Keratinocyte (primary cell): ENCODE data around the gene MCM6. TPM values are rescaled to one million over a fixed set of nuclear protein-coding genes. Genes with fewer than 3 reads are reported as not detected.

ENCODE experiments used
- DNase-seq: peaks from one replicate; pipeline ENCODE4 v3.0.0-alpha.2; 2011; ENCODE audit warnings: low read depth, missing footprints, low spot score
- FAIRE-seq: peaks from 2 replicates; lab custom pipeline; 2011; peaks lifted over from hg19 to GRCh38; lab: Jason Lieb, UNC
- H2AFZ ChIP-seq: 2 replicates; pipeline ENCODE4 v1.6.0; 2012; ENCODE audit warnings: low read length, control low read depth, inconsistent platforms; ENCODE audit not compliant: control insufficient read depth
- H3K27ac ChIP-seq: 2 replicates; pipeline ENCODE4 v1.5.1; 2011; ENCODE audit warnings: low read length; ENCODE audit not compliant: control insufficient read depth, insufficient read depth
- H3K27me3 ChIP-seq: 3 replicates; pipeline ENCODE4 v1.6.0; 2011; ENCODE audit warnings: low read length; ENCODE audit not compliant: control insufficient read depth, insufficient read depth; ENCODE audit errors: extremely low read depth
- H3K36me3 ChIP-seq, 2 experiments: 2 replicates in 1 of 2; 3 replicates in 1 of 2; pipeline ENCODE4 v1.5.1; 2011; ENCODE audit warnings: low read length in 2 of 2, mild to moderate bottlenecking in 1 of 2; ENCODE audit not compliant: control insufficient read depth in 2 of 2, insufficient read depth in 2 of 2; ENCODE audit errors: extremely low read depth in 1 of 2
- H3K4me1 ChIP-seq: 3 replicates; pipeline ENCODE4 v1.5.1; 2011; ENCODE audit warnings: low read length; ENCODE audit not compliant: control insufficient read depth, insufficient read depth; ENCODE audit errors: extremely low read depth
- H3K4me2 ChIP-seq: 3 replicates; pipeline ENCODE4 v1.6.0; 2011; ENCODE audit warnings: low read depth, low read length; ENCODE audit not compliant: control insufficient read depth, insufficient read depth; ENCODE audit errors: extremely low read depth
- H3K4me3 ChIP-seq, 3 experiments: fragments of 200-600 bp in 1 of 3; sonication (generic) in 1 of 3; 2 replicates in 2 of 3; 3 replicates in 1 of 3; pipeline ENCODE4 v1.5.1; 2011 to 2016; ENCODE audit warnings: low read length in 3 of 3, mild to moderate bottlenecking in 3 of 3, control low read depth in 2 of 3, inconsistent platforms in 1 of 3, low read depth in 1 of 3, mixed read lengths in 1 of 3, mixed run types in 1 of 3, moderate library complexity in 1 of 3; ENCODE audit not compliant: control insufficient read depth in 2 of 3, insufficient read depth in 2 of 3; ENCODE audit errors: extremely low read depth in 1 of 3
- H3K79me2 ChIP-seq: 2 replicates; pipeline ENCODE4 v1.6.0; 2012; ENCODE audit warnings: low read length; ENCODE audit not compliant: control insufficient read depth, insufficient read depth
- H3K9ac ChIP-seq: 3 replicates; pipeline ENCODE4 v1.6.0; 2011; ENCODE audit warnings: low read length; ENCODE audit not compliant: control insufficient read depth, insufficient read depth; ENCODE audit errors: extremely low read depth
- H3K9me1 ChIP-seq: 3 replicates; pipeline ENCODE4 v1.6.0; 2011; ENCODE audit warnings: low read length; ENCODE audit not compliant: control insufficient read depth, insufficient read depth; ENCODE audit errors: extremely low read depth
- H3K9me3 ChIP-seq: 2 replicates; pipeline ENCODE4 v1.5.1; 2012; ENCODE audit warnings: low read depth, low read length; ENCODE audit not compliant: control insufficient read depth
- H4K20me1 ChIP-seq: 3 replicates; pipeline ENCODE4 v1.6.0; 2011; ENCODE audit warnings: low read length; ENCODE audit not compliant: control insufficient read depth, insufficient read depth; ENCODE audit errors: extremely low read depth
- EZH2 ChIP-seq: IDR thresholded peaks from one replicate; pipeline ENCODE4 v1.6.1; 2012; ENCODE audit warnings: inconsistent platforms, mild to moderate bottlenecking, low read length, moderate library complexity
- dilution Hi-C: fragments of 300-500 bp; cut with MboI; formaldehyde crosslinking; loops from one replicate; pipeline ENCODE4 v1.7.0; 2020; ENCODE audit warnings: low sequenced_read_pairs; ENCODE audit not compliant: extremely low pct_ligation_motif_present
- polyA plus RNA-seq, 5 experiments: library from polyadenylated mRNA; depleted of rRNA in 3 of 5; stranded (reverse) in 3 of 5; stranded (forward) in 1 of 5; unstranded in 1 of 5; fragments of >200 nt; gene quantifications; 1 replicate in 1 of 5; 2 replicates in 3 of 5; 3 replicates in 1 of 5; pipeline versions ENCODE4 v1.2.1 to v1.2.3, GENCODE V29; 2011 to 2012; ENCODE audit warnings: missing spikeins in 2 of 5, low read depth in 1 of 5, low replicate concordance in 1 of 5
- TF ChIP-seq, protein P1 (sequence below), 3 experiments: IDR thresholded peaks in 1 of 3; conservative IDR thresholded peaks in 1 of 3; optimal IDR thresholded peaks in 1 of 3; 2 replicates in 2 of 3; 3 replicates in 1 of 3; pipeline versions ENCODE3 to v1.5.1; 2011; ENCODE audit warnings: low read length in 3 of 3, mild to moderate bottlenecking in 3 of 3, moderate library complexity in 2 of 3, control low read depth in 1 of 3, inconsistent platforms in 1 of 3; ENCODE audit not compliant: insufficient read depth in 2 of 3; ENCODE audit errors: extremely low read depth in 1 of 3

The MCM6 gene
- polyA plus RNA-seq, 1 donor (not counting 4 experiments of a cell fraction or from before 2014, with no cell fraction given), result 23.2 TPM

DNA sequence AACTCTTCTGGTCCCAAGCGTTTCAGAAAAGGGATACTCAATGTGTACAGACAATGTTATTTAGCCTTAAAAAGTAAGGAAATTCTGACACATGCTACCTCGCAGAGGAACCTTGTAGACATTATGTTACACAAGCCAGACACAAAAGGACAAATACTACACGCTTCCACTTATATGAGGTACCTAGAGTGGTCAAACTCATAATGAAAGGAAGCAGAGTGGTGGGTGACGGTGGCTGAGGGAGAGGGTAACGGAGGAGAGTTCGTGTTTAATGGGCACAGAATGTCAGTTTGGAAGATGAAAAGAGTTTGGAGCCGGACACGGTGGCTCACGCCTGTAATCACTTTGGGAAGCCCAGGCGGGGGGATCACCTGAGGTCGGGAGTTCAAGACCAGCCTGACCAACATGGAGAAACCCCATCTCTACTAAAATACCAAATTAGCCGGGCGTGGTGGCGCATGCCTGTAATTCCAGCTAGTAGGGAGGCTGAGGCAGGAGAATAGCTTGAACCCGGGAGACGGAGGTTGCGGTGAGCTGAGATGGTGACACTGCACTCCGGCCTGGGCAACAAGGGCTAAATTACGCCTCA lies 1.4 kb downstream of the MCM6 start:
- dilution Hi-C loops, result no loop called here
- H3K27me3 ChIP-seq, result no peaks in the 10 kb centered on the region
- no peaks in the 10 kb centered on the region for H3K4me1 ChIP-seq
- H3K27ac ChIP-seq, result no peak overlapping the region
- H3K36me3 ChIP-seq, result peaks cover 0 to 1% of the 10 kb centered on the region in 2 experiments
- H3K79me2 ChIP-seq, result peaks cover 11% of the 10 kb centered on the region
- H3K4me3 ChIP-seq, result peak overlapping the region in 1 of 3 experiments; percentile 78
- no peaks in the 10 kb centered on the region for H4K20me1 ChIP-seq
- H3K9me1 ChIP-seq, result no peaks in the 10 kb centered on the region
- no peak overlapping the region for H3K9ac ChIP-seq
- H2AFZ ChIP-seq, result no peak overlapping the region
- FAIRE-seq (no peak), DNase-seq (no peak)
- peak overlapping the region; percentile 68 for H3K4me2 ChIP-seq
- H3K9me3 ChIP-seq, result no peaks in the 10 kb centered on the region
- no peak for TF ChIP-seq EZH2
- TF ChIP-seq, protein P1, sequence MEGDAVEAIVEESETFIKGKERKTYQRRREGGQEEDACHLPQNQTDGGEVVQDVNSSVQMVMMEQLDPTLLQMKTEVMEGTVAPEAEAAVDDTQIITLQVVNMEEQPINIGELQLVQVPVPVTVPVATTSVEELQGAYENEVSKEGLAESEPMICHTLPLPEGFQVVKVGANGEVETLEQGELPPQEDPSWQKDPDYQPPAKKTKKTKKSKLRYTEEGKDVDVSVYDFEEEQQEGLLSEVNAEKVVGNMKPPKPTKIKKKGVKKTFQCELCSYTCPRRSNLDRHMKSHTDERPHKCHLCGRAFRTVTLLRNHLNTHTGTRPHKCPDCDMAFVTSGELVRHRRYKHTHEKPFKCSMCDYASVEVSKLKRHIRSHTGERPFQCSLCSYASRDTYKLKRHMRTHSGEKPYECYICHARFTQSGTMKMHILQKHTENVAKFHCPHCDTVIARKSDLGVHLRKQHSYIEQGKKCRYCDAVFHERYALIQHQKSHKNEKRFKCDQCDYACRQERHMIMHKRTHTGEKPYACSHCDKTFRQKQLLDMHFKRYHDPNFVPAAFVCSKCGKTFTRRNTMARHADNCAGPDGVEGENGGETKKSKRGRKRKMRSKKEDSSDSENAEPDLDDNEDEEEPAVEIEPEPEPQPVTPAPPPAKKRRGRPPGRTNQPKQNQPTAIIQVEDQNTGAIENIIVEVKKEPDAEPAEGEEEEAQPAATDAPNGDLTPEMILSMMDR (optimal IDR thresholded peaks at IDR 0.05 in 1 of 3, IDR thresholded peaks at IDR 0.05 in 1 of 3, conservative IDR thresholded peaks at IDR 0.05 in 1 of 3; ENCODE audit: extremely low read depth in 1 of 3, insufficient read depth in 2 of 3, low read length in 3 of 3), result no peak

DNA sequence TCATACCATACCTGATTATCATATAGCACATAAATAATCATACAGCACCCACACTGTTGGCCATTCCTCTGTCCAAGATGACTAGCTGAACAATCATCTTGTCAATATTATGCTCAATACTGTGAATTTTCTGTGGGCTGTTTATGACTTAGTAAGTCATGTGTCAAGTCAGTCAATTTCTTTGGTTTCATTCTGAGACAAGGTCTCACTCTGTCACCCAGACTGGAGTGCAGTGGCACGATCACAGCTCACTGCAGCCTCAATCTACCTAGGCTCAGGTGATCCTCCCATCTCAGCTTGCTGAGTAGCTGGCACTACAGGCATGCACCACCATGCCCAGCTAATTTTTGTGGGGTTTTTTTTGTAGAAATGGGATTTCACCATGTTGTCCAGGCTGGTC lies 5.7 kb downstream of the MCM6 start:
- no peak for TF ChIP-seq EZH2
- TF ChIP-seq, protein P1 (optimal IDR thresholded peaks at IDR 0.05 in 1 of 3, IDR thresholded peaks at IDR 0.05 in 1 of 3, conservative IDR thresholded peaks at IDR 0.05 in 1 of 3; ENCODE audit: extremely low read depth in 1 of 3, insufficient read depth in 2 of 3, low read length in 3 of 3), result no peak
- Histone ChIP-seq H3K36me3 (peaks cover 2 to 5% of the 10 kb centered on the region in 2 experiments), H3K9ac (no peak overlapping the region), H3K4me3 (no peak overlapping the region), H3K9me1 (no peaks in the 10 kb centered on the region), H3K27me3 (no peaks in the 10 kb centered on the region), H3K4me1 (no peaks in the 10 kb centered on the region), H3K27ac (no peak overlapping the region), H2AFZ (no peak overlapping the region), H3K4me2 (no peak overlapping the region), H4K20me1 (no peaks in the 10 kb centered on the region), H3K79me2 (peaks cover 8% of the 10 kb centered on the region), H3K9me3 (no peaks in the 10 kb centered on the region)
- no peak for FAIRE-seq
- DNase-seq, result no peak
- dilution Hi-C loops, result no loop called here
